ENCODE results near the gene LRRC57. TPM values are rescaled to one million over a fixed set of nuclear protein-coding genes. Genes with fewer than 3 reads are reported as not detected.

LRRC57 gene
- total and polyA plus RNA-seq, 2 of the 13 experiments (the other 11 are each of a cell fraction or from before 2014, with no cell fraction given) = 5.8 to 14.8 TPM

GRCh38 chr15:42581272-42581730 lies 32.7 kb upstream of the LRRC57 start (continued):
- TF ChIP-seq ZNF713 (CRISPR knock-in tag; IDR thresholded peaks at IDR 0.05) = no peak
- no peak for TF ChIP-seq TCF12 (IDR thresholded peaks at IDR 0.05)
- no peak for TF ChIP-seq TCF12 (CRISPR knock-in tag; IDR thresholded peaks at IDR 0.05)
- TF ChIP-seq RBFOX2 (IDR thresholded peaks at IDR 0.05; ENCODE audit: low read depth, low read length) = peak; percentile 53
- no peak for TF ChIP-seq AKNA (CRISPR knock-in tag; IDR thresholded peaks at IDR 0.05; ENCODE audit: borderline replicate concordance)
- no peak for TF ChIP-seq NR1H2 (CRISPR knock-in tag; IDR thresholded peaks at IDR 0.05; ENCODE audit: borderline replicate concordance, low read depth)
- TF ChIP-seq SIN3B (IDR thresholded peaks at IDR 0.05; ENCODE audit: low read length) = no peak
- TF ChIP-seq MYNN (CRISPR knock-in tag; IDR thresholded peaks at IDR 0.05; ENCODE audit: low read depth) = no peak
- TF ChIP-seq THRA (CRISPR knock-in tag; IDR thresholded peaks at IDR 0.05; ENCODE audit: borderline replicate concordance) = no peak
- TF ChIP-seq YY1 (IDR thresholded peaks at IDR 0.05; ENCODE audit: insufficient read depth, insufficient replicate concordance, low read depth, low read length) = peak; percentile 17
- no peak for TF ChIP-seq MTF2 (CRISPR knock-in tag; IDR thresholded peaks at IDR 0.05; ENCODE audit: borderline replicate concordance)
- no peak for TF ChIP-seq ATF7 (IDR thresholded peaks at IDR 0.05)
- TF ChIP-seq ATF7 (CRISPR knock-in tag; IDR thresholded peaks at IDR 0.05) = no peak
- TF ChIP-seq ZNF282 (IDR thresholded peaks at IDR 0.05; ENCODE audit: partially characterized antibody) = no peak
- TF ChIP-seq ZNF710 (CRISPR knock-in tag; IDR thresholded peaks at IDR 0.05; ENCODE audit: borderline replicate concordance) = no peak
- TF ChIP-seq ZNF230 (CRISPR knock-in tag; IDR thresholded peaks at IDR 0.05) = no peak
- no peak for TF ChIP-seq ZBTB49 (CRISPR knock-in tag; IDR thresholded peaks at IDR 0.05; ENCODE audit: borderline replicate concordance)
- no peak for TF ChIP-seq CREBL2 (CRISPR knock-in tag; IDR thresholded peaks at IDR 0.05; ENCODE audit: borderline replicate concordance)
- TF ChIP-seq CENPBD1 (CRISPR knock-in tag; IDR thresholded peaks at IDR 0.05; ENCODE audit: borderline replicate concordance, low read depth) = no peak
- no peak for TF ChIP-seq ZNF644 (CRISPR knock-in tag; IDR thresholded peaks at IDR 0.05; ENCODE audit: low read depth)

Data from HepG2 (cell line).